Activated CD4-positive, alpha-beta memory T cell treated with anti-CD3 and anti-CD28 coated beads, Interleukin-2, amount 10 ng/mL, durations not matched to agents 7 days and 5 days (primary cell): ENCODE results near the gene PGP. TPM values are rescaled to one million over a fixed set of nuclear protein-coding genes. Genes with fewer than 3 reads are reported as not detected.

Experiments used
- CTCF ChIA-PET: fragments of 350-600 bp; sonication (Branson Sonifier 250); formaldehyde crosslinking; loops from one replicate; lab custom pipeline; 2021; ENCODE audit warnings: antibody characterized with exemption, inconsistent platforms; lab: Charles Lee
- POLR2A ChIA-PET: fragments of 350-600 bp; sonication (Branson Sonifier 250); formaldehyde crosslinking; loops from one replicate; lab custom pipeline; 2021; ENCODE audit warnings: antibody characterized with exemption; lab: Charles Lee
- DNase-seq: peaks from one replicate; pipeline ENCODE4 v3.0.0-alpha.2; 2020
- H3K27ac Mint-ChIP-seq: one replicate; pipeline ENCODE4 v1.8.0; 2021; ENCODE audit warnings: mild to moderate bottlenecking, mixed read lengths
- H3K27me3 Mint-ChIP-seq: one replicate; pipeline ENCODE4 v1.8.0; 2021; ENCODE audit warnings: mixed read lengths
- H3K36me3 Mint-ChIP-seq: one replicate; pipeline ENCODE4 v1.8.0; 2021; ENCODE audit warnings: low read depth, mixed read lengths
- H3K4me1 Mint-ChIP-seq: one replicate; pipeline ENCODE4 v1.8.0; 2021; ENCODE audit warnings: mixed read lengths
- H3K4me3 Mint-ChIP-seq: one replicate; pipeline ENCODE4 v1.8.0; 2021; ENCODE audit warnings: mild to moderate bottlenecking, mixed read lengths
- H3K9me3 Mint-ChIP-seq: one replicate; pipeline ENCODE4 v1.8.0; 2021; ENCODE audit warnings: mixed read lengths
- total RNA-seq, 2 experiments: library from RNA; stranded (reverse); gene quantifications; one replicate each; pipeline ENCODE4 v1.2.3, GENCODE V29; 2021

The PGP gene
- total RNA-seq, 2 experiments from 2014 or later, result 17.9 to 19.2 TPM

DNA sequence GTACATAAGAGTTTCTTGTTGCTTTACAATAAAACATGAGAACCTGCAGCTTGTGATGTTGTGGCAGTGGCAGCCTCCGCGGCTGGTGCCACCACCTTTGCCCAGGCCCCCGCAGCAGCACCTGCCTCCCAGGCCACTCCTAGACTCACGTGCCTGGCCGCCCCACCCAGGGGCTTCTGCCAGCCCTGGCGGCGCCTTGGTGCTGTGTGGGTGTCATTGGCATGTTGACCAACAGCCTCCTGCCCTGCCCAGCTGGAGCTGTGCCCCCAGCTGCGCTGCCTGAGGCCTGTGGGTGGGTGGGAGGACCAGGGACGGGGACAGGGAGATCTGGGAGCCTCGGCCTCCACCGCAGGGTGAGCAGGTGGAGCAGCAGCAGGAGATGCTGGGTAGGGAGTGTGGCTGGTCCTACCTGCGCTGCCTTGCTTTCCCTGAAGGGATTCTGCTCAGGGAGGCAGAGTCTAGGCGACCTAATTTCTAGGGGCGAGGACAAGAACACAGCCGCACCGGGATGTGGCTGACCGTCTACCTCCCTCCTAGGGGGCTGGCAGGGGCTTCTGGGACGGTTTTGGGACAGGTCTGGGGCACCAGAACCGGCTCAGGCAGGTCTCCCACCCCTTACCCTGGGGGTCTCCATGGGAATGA is 21.2 kb upstream of the PGP start:
- ChIA-PET POLR2A (interaction anchor here (0.8 to 2.5 kb wide), 3 partner anchors 10 to 21 kb away, joined by 3 to 11 read pairs (median 7); partner anchors contain the start of genes ECI1 and PGP), CTCF (no interaction called here)
- Mint-ChIP-seq H3K27me3 (no peaks in the 10 kb centered on the region), H3K36me3 (peaks cover 5% of the 10 kb centered on the region), H3K4me1 (no peaks in the 10 kb centered on the region), H3K4me3 (no peak overlapping the region), H3K27ac (no peak overlapping the region), H3K9me3 (no peaks in the 10 kb centered on the region)
- DNase-seq, result no peak

DNA sequence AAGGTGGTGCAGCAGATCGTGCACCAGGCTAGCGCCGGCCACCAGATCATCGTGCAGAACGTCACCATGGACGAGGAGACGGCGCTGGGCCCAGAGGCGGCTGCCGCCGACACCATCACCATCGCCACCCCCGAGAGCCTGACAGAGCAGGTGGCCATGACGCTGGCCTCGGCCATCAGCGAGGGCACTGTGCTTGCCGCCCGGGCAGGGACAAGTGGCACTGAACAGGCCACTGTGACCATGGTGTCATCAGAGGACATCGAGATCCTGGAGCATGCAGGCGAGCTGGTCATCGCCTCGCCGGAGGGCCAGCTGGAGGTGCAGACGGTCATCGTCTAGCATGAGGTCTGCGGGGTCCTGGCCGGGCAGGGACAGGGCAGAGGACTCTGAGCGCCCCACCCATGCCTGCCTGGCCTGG is 20.6 kb upstream of the PGP start:
- ChIA-PET CTCF (no interaction called here), POLR2A (no interaction called here)
- no peaks in the 10 kb centered on the region for H3K27me3 Mint-ChIP-seq
- no peak overlapping the region for H3K4me3 Mint-ChIP-seq
- DNase-seq, result no peak
- no peaks in the 10 kb centered on the region for H3K4me1 Mint-ChIP-seq
- no peak overlapping the region for H3K27ac Mint-ChIP-seq
- peaks cover 5% of the 10 kb centered on the region for H3K36me3 Mint-ChIP-seq
- no peaks in the 10 kb centered on the region for H3K9me3 Mint-ChIP-seq

DNA sequence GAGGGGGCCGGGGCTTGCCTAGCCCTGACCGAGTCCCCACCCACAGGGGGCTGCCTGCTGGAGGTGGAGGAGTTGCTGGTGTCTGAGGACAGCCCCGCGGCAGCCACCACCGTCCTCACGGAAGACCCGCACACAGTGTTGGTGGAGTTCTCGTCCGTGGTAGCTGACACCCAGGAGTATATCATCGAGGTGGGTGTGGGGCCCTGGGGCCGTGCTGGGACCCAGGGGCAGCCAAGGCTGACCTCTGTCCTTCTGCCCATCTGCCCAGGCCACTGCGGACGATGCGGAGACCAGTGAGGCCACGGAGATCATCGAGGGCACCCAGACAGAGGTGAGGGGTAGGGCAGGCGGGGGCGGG is 20.2 kb upstream of the PGP start:
- CTCF ChIA-PET, result no interaction called here
- Mint-ChIP-seq H3K4me1 (no peaks in the 10 kb centered on the region), H3K9me3 (no peaks in the 10 kb centered on the region), H3K27me3 (no peaks in the 10 kb centered on the region), H3K36me3 (peaks cover 9% of the 10 kb centered on the region), H3K4me3 (no peak overlapping the region), H3K27ac (no peak overlapping the region)
- no peak for DNase-seq
- POLR2A ChIA-PET, result no interaction called here

DNA sequence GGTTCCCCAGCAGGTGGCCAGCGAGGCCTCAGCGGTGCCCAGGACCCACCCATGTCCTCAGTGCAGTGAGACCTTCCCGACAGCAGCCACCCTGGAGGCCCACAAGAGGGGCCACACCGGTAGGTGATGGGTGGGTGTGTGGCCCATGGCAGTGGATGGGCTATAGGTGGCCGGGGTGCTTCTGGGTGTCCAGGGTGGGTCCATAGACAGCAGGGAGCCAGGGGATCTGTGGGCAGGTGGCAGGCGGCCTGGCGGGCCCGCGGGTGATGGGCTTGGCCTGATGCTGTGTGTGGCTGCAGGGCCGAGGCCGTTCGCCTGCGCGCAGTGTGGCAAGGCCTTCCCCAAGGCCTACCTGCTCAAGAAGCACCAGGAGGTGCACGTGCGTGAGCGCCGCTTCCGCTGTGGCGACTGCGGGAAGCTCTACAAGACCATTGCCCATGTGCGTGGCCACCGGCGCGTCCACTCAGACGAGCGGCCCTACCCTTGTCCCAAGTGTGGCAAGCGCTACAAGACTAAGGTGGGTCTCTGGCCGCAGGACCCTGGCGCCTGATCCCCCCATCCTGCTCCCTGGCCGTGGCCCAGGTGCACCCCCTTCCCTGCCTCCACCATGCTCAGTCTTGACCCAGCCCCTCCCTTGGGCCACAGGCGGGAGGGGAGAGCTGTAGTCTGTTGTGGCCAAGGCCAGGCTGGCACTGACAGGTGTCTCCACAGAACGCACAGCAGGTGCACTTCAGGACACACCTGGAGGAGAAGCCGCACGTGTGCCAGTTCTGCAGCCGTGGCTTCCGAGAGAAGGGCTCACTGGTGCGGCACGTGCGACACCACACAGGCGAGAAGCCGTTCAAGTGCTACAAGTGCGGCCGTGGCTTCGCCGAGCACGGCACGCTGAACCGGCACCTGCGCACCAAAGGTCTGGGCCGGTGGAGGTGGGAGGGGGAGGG is 19.5 kb upstream of the PGP start:
- no peaks in the 10 kb centered on the region for H3K9me3 Mint-ChIP-seq
- H3K4me1 Mint-ChIP-seq, result no peaks in the 10 kb centered on the region
- POLR2A ChIA-PET, result interaction anchor here (2.0 kb wide), 1 partner anchor 16 kb away, joined by 7 read pairs; no protein-coding TSS in a partner anchor
- H3K27me3 Mint-ChIP-seq, result no peaks in the 10 kb centered on the region
- H3K36me3 Mint-ChIP-seq, result peaks cover 10% of the 10 kb centered on the region
- DNase-seq, result no peak
- no peak overlapping the region for H3K4me3 Mint-ChIP-seq
- CTCF ChIA-PET, result no interaction called here
- H3K27ac Mint-ChIP-seq, result no peak overlapping the region

DNA sequence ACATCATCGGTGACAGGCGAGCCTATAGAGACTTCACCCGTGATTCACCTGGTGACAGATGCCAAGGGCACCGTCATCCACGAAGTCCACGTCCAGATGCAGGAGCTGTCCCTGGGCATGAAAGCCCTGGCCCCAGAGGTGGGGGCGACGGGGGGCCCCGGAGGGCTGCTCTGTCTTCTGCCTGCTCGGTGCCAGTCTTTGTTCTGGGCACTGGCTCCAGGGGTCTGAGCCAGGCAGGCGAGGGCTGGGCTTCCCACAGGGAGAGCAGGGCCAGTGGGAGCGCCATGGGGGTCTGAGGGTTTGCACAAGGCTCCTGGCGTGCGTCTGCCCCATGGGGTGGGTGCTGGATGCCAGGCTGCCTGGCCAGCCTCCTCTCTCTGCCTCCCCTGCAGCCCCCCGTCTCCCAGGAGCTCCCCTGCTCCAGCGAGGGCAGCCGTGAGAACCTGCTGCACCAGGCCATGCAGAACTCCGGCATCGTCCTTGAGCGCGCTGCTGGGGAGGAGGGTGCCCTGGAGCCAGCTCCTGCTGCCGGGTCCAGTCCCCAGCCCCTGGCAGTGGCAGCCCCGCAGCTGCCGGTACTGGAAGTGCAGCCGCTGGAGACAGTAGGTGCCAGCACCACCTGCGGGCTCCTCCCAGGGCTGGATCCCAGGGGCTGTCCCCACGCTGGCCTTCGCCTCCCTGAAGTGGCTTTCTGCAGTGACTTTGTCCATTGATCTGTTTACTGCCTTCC is 18.6 kb upstream of the PGP start:
- Mint-ChIP-seq H3K4me1 (no peaks in the 10 kb centered on the region), H3K4me3 (no peak overlapping the region), H3K36me3 (peaks cover 10% of the 10 kb centered on the region), H3K9me3 (no peaks in the 10 kb centered on the region), H3K27me3 (no peaks in the 10 kb centered on the region), H3K27ac (no peak overlapping the region)
- DNase-seq, result no peak
- ChIA-PET CTCF (no interaction called here), POLR2A (interaction anchor here (2.0 kb wide), 1 partner anchor 17 kb away, joined by 7 read pairs; no protein-coding TSS in a partner anchor)

DNA sequence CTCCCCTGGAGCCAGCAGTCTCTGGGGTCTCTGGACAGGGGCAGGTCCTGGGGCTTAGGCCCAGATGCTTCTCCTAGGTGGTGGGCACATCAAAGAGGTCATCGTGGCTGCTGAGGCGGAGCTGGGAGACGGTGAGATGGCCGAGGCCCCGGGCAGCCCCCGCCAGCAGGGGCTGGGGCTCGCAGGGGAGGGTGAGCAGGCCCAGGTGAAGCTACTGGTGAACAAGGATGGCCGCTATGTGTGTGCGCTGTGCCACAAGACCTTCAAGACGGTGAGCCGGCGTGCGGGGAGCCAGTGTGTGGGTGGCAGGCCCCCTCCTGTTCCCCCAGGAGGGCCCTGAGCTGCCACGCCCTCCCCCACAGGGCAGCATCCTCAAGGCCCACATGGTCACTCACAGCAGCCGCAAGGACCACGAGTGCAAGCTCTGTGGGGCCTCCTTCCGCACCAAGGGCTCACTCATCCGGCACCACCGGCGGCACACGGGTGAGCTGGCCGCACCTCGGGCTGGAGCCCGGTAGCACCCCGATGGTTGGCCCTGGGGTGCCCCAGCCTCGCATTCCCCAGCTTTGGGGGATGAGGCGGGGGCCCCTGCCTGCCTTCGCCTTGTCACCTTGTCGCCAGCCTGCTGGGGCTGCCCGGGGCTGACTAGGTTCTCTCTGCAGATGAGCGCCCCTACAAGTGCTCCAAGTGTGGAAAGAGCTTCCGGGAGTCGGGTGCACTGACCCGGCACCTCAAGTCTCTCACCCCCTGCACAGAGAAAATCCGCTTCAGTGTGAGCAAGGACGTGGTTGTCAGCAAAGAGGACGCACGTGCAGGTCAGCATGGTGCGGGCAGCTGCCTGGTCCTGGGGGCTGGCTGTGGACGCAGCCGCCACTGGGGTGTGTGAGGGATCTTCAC is 17.7 kb upstream of the PGP start:
- CTCF ChIA-PET, result no interaction called here
- DNase-seq, result no peak
- Mint-ChIP-seq H3K4me3 (no peak overlapping the region), H3K36me3 (peaks cover 10% of the 10 kb centered on the region), H3K9me3 (no peaks in the 10 kb centered on the region), H3K4me1 (no peaks in the 10 kb centered on the region), H3K27ac (no peak overlapping the region), H3K27me3 (no peaks in the 10 kb centered on the region)
- POLR2A ChIA-PET, result interaction anchor here (2.0 kb wide), 1 partner anchor 18 kb away, joined by 7 read pairs; no protein-coding TSS in a partner anchor

DNA sequence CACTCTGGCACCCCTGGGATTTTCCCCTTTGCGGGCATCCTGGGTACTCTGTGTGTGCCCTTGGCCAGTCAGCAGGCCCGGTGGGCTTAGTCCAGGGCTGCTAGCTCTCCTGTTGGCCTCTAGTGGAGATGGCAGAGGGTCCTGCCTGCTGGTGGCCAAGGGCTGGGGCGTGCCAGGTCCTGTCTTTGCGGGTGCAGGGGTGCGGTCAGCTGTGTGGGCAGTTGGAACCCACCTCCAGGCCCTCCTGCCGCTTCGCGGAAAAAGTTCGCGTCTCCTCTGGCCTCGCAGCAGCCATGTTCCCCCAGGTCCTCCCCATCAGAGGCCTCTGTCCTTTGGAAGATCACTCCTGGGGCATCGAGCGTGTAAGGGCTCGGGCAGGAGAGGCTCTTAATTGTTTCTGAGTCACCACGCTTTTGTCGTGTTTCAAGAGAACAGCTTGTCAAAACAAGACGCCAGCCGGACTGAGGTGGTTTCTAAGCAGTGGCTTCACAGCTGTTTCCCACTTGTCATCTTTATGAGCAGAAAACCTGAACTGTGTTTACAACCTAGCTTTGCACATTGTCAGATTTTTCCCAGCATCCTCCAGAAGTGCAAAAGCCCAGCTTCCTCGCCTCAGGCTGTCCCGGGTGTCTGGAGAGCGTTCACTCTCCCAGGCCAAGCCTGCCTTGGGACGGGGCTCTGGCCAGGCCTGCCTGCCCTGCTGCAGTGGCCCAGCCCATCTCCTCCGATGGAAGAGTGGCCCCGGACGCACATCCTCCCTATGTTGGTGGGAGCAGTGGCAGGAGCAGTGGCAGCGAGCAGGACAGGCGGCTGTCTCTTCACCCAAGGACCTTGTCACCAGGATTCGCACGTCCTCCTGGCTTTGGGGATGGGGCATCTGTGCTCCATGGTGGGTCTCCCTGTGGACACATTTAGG is 16.6 kb upstream of the PGP start:
- POLR2A ChIA-PET, result no interaction called here
- H3K36me3 Mint-ChIP-seq, result peaks cover 13% of the 10 kb centered on the region
- no peak for DNase-seq
- H3K4me3 Mint-ChIP-seq, result no peak overlapping the region
- H3K27me3 Mint-ChIP-seq, result no peaks in the 10 kb centered on the region
- no peaks in the 10 kb centered on the region for H3K9me3 Mint-ChIP-seq
- CTCF ChIA-PET, result no interaction called here
- no peak overlapping the region for H3K27ac Mint-ChIP-seq
- H3K4me1 Mint-ChIP-seq, result peaks cover 2% of the 10 kb centered on the region

DNA sequence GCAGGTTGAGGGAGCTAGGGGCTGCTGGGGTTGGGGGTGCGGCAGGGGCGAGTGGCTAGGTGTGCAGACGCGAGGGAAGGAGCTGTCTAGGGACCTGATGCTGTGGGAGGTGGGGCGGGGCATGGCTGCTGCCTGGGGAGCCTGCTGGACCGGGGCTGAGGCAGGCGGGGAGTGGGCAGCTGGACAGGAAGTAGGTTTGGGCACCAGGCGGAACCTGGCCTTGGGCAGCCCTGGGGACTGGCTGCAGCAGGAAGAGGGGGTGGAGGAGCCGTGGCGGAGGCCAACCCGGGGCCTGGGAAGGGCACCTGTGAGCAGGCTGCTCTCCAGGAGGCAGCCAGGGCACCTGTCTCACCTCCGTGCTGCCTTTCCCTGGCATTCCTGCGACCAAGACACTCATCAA is 15.7 kb upstream of the PGP start:
- POLR2A ChIA-PET, result no interaction called here
- Mint-ChIP-seq H3K9me3 (no peaks in the 10 kb centered on the region), H3K27ac (no peak overlapping the region), H3K4me3 (no peak overlapping the region), H3K36me3 (peaks cover 13% of the 10 kb centered on the region), H3K27me3 (no peaks in the 10 kb centered on the region), H3K4me1 (peaks cover 7% of the 10 kb centered on the region)
- DNase-seq, result no peak
- CTCF ChIA-PET, result no interaction called here

DNA sequence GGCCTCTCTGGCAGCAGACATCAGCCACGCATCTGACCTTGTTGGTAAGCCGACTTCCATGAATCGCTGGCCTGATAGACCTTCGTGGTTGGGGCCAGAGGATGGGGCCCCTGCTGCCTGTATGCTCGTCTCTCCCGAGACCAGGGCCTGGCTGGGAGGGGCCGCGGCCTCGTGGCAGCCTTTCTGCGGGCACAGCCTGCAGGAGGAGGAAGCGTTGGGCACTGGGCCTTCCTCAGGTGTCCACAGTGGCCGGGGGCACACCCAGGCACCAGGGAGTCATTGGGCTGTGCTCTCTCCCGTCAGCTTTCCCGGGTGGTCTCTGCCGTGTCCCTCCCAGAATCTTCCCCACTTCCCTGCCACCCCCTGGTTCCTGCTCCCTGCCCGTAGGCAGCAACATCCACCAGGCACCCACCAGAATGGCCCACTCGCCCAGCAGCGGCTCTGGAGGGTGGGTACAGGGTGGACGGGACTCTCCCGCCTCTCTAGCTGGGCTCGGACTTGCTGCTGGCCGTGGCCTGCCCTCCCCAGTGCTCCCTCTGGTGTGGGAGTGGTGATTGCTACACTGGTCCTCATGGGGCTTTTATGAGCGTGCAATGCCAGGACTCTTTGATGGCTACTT is 15.1 kb upstream of the PGP start:
- no peaks in the 10 kb centered on the region for H3K27me3 Mint-ChIP-seq
- CTCF ChIA-PET, result no interaction called here

DNA sequence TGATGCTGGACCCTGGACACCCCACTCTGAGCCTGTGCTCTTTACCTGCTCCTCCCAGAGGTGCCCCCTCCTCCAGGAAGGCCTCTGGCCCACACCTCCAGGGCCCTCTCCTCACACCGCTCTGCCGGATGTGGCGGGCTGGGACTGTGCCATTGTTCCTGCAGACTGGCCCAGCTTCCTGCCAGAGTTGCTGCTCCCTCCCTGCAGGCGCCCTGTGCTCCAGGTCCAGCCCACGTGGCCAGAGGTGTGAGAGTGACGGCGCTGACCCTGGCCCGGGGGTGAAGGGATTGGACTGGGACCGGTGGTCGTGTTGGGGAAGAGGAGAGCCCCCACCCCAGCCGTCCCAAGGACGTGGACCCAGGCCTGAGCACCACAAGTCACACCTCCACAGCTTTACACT is 14.5 kb upstream of the PGP start:
- peaks cover 17% of the 10 kb centered on the region for H3K4me1 Mint-ChIP-seq
- no peaks in the 10 kb centered on the region for H3K9me3 Mint-ChIP-seq
- POLR2A ChIA-PET, result no interaction called here
- H3K4me3 Mint-ChIP-seq, result no peak overlapping the region
- DNase-seq, result no peak
- H3K27me3 Mint-ChIP-seq, result no peaks in the 10 kb centered on the region
- H3K27ac Mint-ChIP-seq, result no peak overlapping the region
- CTCF ChIA-PET, result no interaction called here
- peaks cover 11% of the 10 kb centered on the region for H3K36me3 Mint-ChIP-seq

More for the DNA sequence above, 15.1 kb upstream of the PGP start:
- Mint-ChIP-seq H3K4me1 (peaks cover 11% of the 10 kb centered on the region), H3K36me3 (peaks cover 11% of the 10 kb centered on the region), H3K4me3 (no peak overlapping the region), H3K9me3 (no peaks in the 10 kb centered on the region), H3K27ac (no peak overlapping the region)
- no peak for DNase-seq
- POLR2A ChIA-PET, result no interaction called here

DNA sequence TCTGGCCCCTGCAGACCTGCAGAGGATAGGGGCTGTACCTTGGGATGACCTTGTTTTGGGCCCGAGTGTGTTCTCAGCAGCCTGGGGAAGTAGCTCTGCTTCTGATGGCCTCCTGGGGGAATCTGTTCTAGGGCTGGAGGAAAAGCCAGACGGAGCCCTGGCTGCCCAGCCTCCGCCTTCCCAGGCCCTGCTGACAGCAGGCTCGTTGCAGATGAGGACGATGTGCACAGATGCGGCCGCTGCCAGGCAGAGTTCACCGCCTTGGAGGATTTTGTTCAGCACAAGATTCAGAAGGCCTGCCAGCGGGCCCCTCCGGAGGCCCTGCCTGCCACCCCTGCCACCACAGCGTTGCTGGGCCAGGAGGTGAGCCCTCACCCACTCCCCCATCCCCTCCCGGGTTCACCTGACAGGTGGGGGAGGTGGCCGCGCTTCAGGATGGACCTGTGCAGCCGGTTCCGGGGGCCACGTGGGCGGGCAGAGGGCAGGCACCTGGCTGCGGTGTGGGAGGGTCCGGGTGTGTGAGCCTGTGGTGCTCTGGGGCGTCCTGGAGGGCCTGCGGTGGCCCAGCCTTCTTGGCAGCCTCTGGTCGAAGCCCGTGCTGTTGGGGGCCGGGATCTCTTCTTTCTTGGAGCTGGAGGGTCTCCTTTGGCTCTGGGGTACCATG is 13.7 kb upstream of the PGP start:
- DNase-seq, result no peak
- ChIA-PET POLR2A (interaction anchor here (1.3 to 1.5 kb wide), 2 partner anchors 22 to 24 kb away, joined by 3 read pairs; partner anchors contain the start of gene ECI1), CTCF (no interaction called here)
- H3K27me3 Mint-ChIP-seq, result no peaks in the 10 kb centered on the region
- H3K27ac Mint-ChIP-seq, result no peak overlapping the region
- H3K4me3 Mint-ChIP-seq, result no peak overlapping the region
- H3K9me3 Mint-ChIP-seq, result no peaks in the 10 kb centered on the region
- H3K36me3 Mint-ChIP-seq, result peaks cover 11% of the 10 kb centered on the region
- H3K4me1 Mint-ChIP-seq, result peaks cover 19% of the 10 kb centered on the region
